PC-9 (cell line): ENCODE results near the gene COPG1.
A peak's percentile ranks its signal among the peaks of the same experiment; 100 is the strongest.
"Not testable (repeated sequence)": the region's sequence is repeated elsewhere in the genome, so short reads cannot be mapped to it uniquely, and the experiment has no call there.

ENCODE experiments used
- EZH2 ChIP-seq: fragments of 200-600 bp; sonication (generic); IDR thresholded peaks from 2 replicates; pipeline ENCODE4 v1.8.0; 2017; ENCODE audit warnings: antibody characterized with exemption, low read depth
- TF ChIP-seq, protein P1 (sequence below): fragments of 200-600 bp; sonication (generic); conservative IDR thresholded peaks from 2 replicates; pipeline ENCODE4 v1.6.1; 2017; ENCODE audit warnings: mixed run types, antibody characterized with exemption, mild to moderate bottlenecking, moderate library complexity

DNA sequence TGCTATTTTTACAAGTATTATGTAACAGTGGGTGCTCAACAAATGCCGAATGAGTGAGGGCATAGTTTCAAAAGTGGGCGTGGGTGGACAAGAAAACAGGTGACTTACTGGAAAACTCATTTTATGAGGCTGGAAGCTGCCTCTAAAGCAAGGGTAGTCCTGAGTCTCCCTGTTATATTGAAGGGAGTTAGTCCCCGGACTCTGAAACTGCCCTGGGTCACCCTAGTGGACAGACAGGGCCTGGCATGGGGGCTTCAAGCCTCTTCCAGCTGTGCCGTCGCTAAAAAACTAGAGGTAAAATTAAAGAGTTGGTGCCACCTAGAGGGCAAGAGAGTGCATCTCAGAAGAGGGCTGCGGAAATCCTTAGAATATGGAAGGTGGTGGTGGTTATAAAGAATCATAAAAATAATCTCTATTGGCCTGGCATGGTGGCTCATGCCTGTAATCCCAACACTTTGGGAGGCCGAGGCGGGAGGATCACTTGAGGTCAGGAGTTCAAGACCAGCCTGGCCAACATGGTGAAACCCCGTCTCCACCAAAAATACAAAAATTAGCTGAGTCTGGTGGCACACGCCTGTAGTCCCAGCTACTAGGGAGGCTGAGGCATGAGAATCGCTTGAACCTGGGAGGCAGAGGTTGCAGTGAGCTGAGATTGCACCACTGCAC, 3.6 kb upstream of the COPG1 start:
- TF ChIP-seq, protein P1, sequence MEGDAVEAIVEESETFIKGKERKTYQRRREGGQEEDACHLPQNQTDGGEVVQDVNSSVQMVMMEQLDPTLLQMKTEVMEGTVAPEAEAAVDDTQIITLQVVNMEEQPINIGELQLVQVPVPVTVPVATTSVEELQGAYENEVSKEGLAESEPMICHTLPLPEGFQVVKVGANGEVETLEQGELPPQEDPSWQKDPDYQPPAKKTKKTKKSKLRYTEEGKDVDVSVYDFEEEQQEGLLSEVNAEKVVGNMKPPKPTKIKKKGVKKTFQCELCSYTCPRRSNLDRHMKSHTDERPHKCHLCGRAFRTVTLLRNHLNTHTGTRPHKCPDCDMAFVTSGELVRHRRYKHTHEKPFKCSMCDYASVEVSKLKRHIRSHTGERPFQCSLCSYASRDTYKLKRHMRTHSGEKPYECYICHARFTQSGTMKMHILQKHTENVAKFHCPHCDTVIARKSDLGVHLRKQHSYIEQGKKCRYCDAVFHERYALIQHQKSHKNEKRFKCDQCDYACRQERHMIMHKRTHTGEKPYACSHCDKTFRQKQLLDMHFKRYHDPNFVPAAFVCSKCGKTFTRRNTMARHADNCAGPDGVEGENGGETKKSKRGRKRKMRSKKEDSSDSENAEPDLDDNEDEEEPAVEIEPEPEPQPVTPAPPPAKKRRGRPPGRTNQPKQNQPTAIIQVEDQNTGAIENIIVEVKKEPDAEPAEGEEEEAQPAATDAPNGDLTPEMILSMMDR, result peak; percentile 94
- TF ChIP-seq EZH2, result not testable (repeated sequence)
